Parathyroid adenoma (tissue), 2 donors: Measurements from ENCODE around the gene SS18L1.
"Not testable (repeated sequence)": the region's sequence is repeated elsewhere in the genome, so short reads cannot be mapped to it uniquely, and the experiment has no call there.

Experiments
- H2AFZ ChIP-seq: fragments of 300-600 bp; sonication (generic); one replicate; pipeline ENCODE4 v1.7.0; 2017; ENCODE audit warnings: antibody characterized with exemption, mild to moderate bottlenecking
- H3K27ac ChIP-seq: fragments of 300-600 bp; sonication (generic); one replicate; pipeline ENCODE4 v1.7.0; 2017
- H3K27me3 ChIP-seq: fragments of 300-600 bp; sonication (generic); one replicate; pipeline ENCODE4 v1.7.0; 2017; ENCODE audit warnings: low read length; ENCODE audit not compliant: control insufficient read depth, insufficient read depth
- H3K36me3 ChIP-seq: fragments of 300-600 bp; sonication (generic); one replicate; pipeline ENCODE4 v1.7.0; 2017; ENCODE audit warnings: low read length; ENCODE audit not compliant: control insufficient read depth, insufficient read depth
- H3K4me1 ChIP-seq: fragments of 300-600 bp; sonication (generic); one replicate; pipeline ENCODE4 v1.7.0; 2017; ENCODE audit warnings: control low read depth
- H3K4me2 ChIP-seq: fragments of 300-600 bp; sonication (generic); one replicate; pipeline ENCODE4 v1.7.0; 2017; ENCODE audit warnings: low read length
- H3K4me3 ChIP-seq: fragments of 300-600 bp; sonication (generic); one replicate; pipeline ENCODE4 v1.7.0; 2017; ENCODE audit warnings: low read depth, low read length
- H3K79me2 ChIP-seq: fragments of 300-600 bp; sonication (generic); one replicate; pipeline ENCODE4 v1.7.0; 2017; ENCODE audit warnings: control low read depth
- H3K9ac ChIP-seq: fragments of 300-600 bp; sonication (generic); one replicate; pipeline ENCODE4 v1.7.0; 2017; ENCODE audit warnings: mild to moderate bottlenecking
- H3K9me3 ChIP-seq: fragments of 300-600 bp; sonication (generic); one replicate; pipeline ENCODE4 v1.7.0; 2017; ENCODE audit warnings: low read length; ENCODE audit not compliant: control insufficient read depth
- CTCF ChIP-seq: fragments of 300-600 bp; sonication (generic); IDR thresholded peaks from one replicate; pipeline ENCODE4 v1.7.0; 2017; ENCODE audit warnings: antibody characterized with exemption, mild to moderate bottlenecking
- donor health status: primary hyperparathyroidism.

SS18L1 gene

DNA sequence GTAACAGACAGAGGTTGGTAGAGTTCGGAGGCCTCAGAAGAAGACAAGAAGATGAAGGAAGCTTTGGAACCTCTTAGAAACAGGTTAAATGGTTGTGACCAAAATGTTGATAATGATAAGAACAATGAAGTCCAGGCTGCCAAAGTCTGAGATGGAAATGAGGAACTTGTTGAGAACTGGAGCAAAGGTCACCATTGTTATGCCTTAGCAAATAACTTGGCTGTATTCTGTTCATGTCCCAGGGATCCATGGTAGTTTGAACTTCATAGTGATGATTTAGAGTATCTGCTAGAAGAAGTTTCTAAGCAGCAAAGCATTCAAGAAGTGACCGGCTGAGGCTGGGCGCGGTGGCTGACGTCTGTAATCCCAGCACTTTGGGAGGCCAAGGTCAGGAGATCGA is 32.4 kb upstream of the SS18L1 start:
- Histone ChIP-seq H3K9me3 (peaks cover 9% of the 10 kb centered on the region), H3K4me2 (no peak overlapping the region), H2AFZ (no peak overlapping the region), H3K79me2 (no peaks in the 10 kb centered on the region), H3K36me3 (no peaks in the 10 kb centered on the region), H3K4me1 (no peaks in the 10 kb centered on the region), H3K9ac (no peak overlapping the region), H3K27me3 (no peaks in the 10 kb centered on the region), H3K4me3 (no peak overlapping the region), H3K27ac (no peak overlapping the region)
- no peak for TF ChIP-seq CTCF

GRCh38 chr20:62112368-62112767 is 31.2 kb upstream of the SS18L1 start:
- Histone ChIP-seq H3K27me3 (no peaks in the 10 kb centered on the region), H3K4me3 (no peak overlapping the region), H2AFZ (no peak overlapping the region), H3K9ac (no peak overlapping the region), H3K4me1 (no peaks in the 10 kb centered on the region), H3K27ac (no peak overlapping the region), H3K79me2 (no peaks in the 10 kb centered on the region), H3K4me2 (no peak overlapping the region), H3K9me3 (peaks cover 9% of the 10 kb centered on the region), H3K36me3 (no peaks in the 10 kb centered on the region)
- TF ChIP-seq CTCF = no peak

GRCh38 chr20:62114894-62115293 is 28.7 kb upstream of the SS18L1 start:
- no peak overlapping the region for H3K4me3 ChIP-seq
- no peaks in the 10 kb centered on the region for H3K27me3 ChIP-seq
- H3K4me2 ChIP-seq = no peak overlapping the region
- H3K27ac ChIP-seq = no peak overlapping the region
- H2AFZ ChIP-seq = no peak overlapping the region
- TF ChIP-seq CTCF = no peak
- H3K79me2 ChIP-seq = no peaks in the 10 kb centered on the region
- H3K4me1 ChIP-seq = no peaks in the 10 kb centered on the region
- no peaks in the 10 kb centered on the region for H3K9me3 ChIP-seq
- H3K9ac ChIP-seq = no peak overlapping the region
- H3K36me3 ChIP-seq = no peaks in the 10 kb centered on the region

DNA sequence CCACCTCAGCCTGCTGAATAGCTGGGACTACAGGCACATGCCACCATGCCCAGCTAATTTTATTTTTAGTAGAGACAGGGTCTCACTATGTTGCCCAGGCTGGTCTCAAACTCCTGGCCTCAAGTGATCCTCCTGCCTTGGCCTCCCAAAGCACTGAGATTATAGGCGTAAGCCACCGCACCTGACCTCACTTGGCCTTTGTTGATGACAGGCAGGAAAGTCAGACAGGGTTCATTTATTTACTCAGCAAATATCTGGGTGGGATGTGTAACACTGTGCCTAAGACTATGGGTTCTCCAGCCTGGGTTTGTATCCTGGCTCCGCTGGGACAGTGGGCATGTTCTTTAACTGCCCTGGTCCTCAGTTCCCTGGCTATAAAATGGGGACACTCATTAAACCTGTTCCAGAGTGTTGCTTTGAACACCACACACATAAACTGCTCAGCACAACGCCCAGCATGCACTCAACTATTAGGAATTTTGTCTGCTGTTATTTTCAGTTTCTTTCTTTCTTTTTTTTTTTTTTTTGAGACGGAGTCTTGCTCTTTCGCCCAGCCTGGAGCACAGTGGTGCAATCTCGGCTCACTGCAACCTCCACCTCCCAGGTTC is 27.7 kb upstream of the SS18L1 start:
- not testable (repeated sequence) for H3K36me3 ChIP-seq, H3K27me3 ChIP-seq, H3K79me2 ChIP-seq, H3K9me3 ChIP-seq, H3K9ac ChIP-seq, H3K27ac ChIP-seq, H2AFZ ChIP-seq, H3K4me3 ChIP-seq, H3K4me1 ChIP-seq, H3K4me2 ChIP-seq

DNA sequence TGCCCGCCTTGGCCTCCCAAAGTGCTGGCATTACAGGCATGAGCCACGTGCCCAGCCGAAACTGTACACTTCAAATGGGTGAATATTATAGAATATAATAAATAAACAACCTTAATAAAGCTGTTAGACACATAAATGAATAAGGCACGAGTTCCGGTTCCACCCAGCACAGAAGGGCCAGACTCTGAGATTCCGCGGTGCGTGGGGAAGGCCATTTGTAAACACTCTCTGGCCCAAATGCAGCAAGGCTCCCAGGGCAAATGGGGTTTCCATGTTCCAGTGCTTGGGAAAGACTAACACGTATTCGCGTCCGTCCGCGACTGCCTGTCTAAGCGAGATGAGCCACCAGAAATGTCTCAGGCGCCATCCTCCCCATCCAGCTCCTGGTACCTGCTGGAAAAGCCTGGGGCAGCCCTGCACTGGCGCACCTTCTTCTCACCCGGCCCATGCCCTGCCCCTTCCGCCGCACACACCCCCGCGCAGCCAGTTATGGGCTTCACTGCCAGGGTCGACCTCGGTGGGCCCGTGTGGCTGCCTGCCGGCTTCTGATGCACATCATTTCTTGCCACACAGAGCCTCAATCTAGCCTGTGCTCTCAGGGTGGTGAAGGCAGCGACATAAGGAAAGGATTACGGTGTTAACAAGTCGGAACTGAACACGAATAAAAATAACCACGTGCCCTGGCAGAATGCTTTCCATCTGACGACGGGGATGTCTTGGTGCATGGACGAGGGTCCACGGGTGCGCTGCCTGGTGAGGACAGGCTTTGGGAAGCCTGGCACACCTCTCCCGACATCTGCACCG is 26.8 kb upstream of the SS18L1 start:
- H3K9me3 ChIP-seq = no peaks in the 10 kb centered on the region
- no peaks in the 10 kb centered on the region for H3K4me1 ChIP-seq
- H3K36me3 ChIP-seq = no peaks in the 10 kb centered on the region
- no peaks in the 10 kb centered on the region for H3K79me2 ChIP-seq
- H3K27me3 ChIP-seq = no peaks in the 10 kb centered on the region
- H2AFZ ChIP-seq = no peak overlapping the region
- no peak overlapping the region for H3K9ac ChIP-seq
- H3K4me2 ChIP-seq = no peak overlapping the region
- H3K4me3 ChIP-seq = no peak overlapping the region
- H3K27ac ChIP-seq = no peak overlapping the region
- TF ChIP-seq CTCF = no peak
